ENCODE measurements around the gene LARP6. TPM values are rescaled to one million over a fixed set of nuclear protein-coding genes. Genes with fewer than 3 reads are reported as not detected.

LARP6 gene
- total RNA-seq, 2 donors from 2014 or later, result 20.0 to 44.2 TPM

DNA sequence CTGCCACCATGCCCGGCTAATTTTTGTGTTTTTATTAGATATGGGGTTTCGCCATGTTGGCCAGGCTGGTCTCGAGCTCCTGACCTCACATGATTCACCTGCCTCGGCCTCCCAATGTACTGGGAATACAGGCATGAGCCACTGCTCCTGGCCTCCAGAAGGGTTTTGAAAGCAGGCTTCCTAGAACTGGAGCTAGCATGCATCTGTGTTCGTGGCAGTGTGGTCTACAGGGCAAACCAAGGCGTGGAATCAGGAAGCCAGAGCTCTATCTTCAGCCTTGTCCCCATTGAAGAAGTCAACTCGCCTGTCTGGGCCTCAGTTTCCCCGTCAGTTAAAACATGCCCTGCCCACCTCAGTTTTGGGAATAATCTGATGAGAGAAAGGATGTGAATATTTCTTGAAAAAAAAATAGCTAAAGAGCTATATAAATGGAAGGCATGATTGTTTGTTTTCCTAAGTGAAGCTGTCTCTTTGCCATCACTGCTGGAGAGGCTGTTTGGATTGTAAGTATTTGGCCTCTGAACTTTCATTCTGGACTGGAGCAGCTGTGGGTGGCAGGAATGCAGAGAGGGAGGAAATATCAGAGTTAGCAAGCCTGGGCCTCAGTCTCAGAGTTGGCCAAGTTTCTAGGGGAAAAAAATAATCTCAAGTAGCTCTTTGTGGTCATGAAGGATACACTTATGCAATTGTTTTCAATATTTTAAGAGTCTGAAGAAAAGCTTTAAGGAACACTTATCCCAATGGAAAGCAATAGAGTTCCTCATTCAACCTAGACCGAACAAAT lies 54.1 kb downstream of the LARP6 start:
- intact Hi-C loops (cut with DNase I), result loop anchor here (10.0 kb wide), 1 partner anchor 115 kb away; no protein-coding TSS in a partner anchor
- no peak overlapping the region for H3K4me3 ChIP-seq
- peaks cover 11% of the 10 kb centered on the region for H3K4me1 ChIP-seq
- TF ChIP-seq CTCF (IDR thresholded peaks at IDR 0.05), result no peak
- TF ChIP-seq POLR2A (IDR thresholded peaks at IDR 0.05), result no peak
- no peaks in the 10 kb centered on the region for H3K27me3 ChIP-seq
- no peaks in the 10 kb centered on the region for H3K36me3 ChIP-seq (replicated peaks in 1 of 2; ENCODE audit: insufficient read depth in 1 of 2, low read depth in 2 of 2)
- DNase-seq (peak in 2 of 4 donors; percentile 19 to 37), ATAC-seq (peak; percentile 70)
- H3K9me3 ChIP-seq, result no peaks in the 10 kb centered on the region
- H3K27ac ChIP-seq, result peak overlapping the region in 2 of 4 donors; percentile 9 to 45
- 68 to 80% methylated on average over 9 of the region's 9 CpGs for WGBS, 2 donors

GRCh38 chr15:70797464-70797863 lies 56.5 kb downstream of the LARP6 start:
- Histone ChIP-seq H3K36me3 (replicated peaks in 1 of 2; ENCODE audit: insufficient read depth in 1 of 2, low read depth in 2 of 2) (no peaks in the 10 kb centered on the region), H3K27ac (no peak overlapping the region), H3K4me1 (peaks cover 11% of the 10 kb centered on the region), H3K27me3 (no peaks in the 10 kb centered on the region), H3K9me3 (no peaks in the 10 kb centered on the region), H3K4me3 (no peak overlapping the region)
- ATAC-seq (no peak), DNase-seq (no peak)
- WGBS, 2 donors, result 83 to 87% methylated on average over 5 of the region's 5 CpGs
- TF ChIP-seq CTCF (IDR thresholded peaks at IDR 0.05) (no peak), POLR2A (IDR thresholded peaks at IDR 0.05) (no peak)
- intact Hi-C loops (cut with DNase I), result no loop called here

DNA sequence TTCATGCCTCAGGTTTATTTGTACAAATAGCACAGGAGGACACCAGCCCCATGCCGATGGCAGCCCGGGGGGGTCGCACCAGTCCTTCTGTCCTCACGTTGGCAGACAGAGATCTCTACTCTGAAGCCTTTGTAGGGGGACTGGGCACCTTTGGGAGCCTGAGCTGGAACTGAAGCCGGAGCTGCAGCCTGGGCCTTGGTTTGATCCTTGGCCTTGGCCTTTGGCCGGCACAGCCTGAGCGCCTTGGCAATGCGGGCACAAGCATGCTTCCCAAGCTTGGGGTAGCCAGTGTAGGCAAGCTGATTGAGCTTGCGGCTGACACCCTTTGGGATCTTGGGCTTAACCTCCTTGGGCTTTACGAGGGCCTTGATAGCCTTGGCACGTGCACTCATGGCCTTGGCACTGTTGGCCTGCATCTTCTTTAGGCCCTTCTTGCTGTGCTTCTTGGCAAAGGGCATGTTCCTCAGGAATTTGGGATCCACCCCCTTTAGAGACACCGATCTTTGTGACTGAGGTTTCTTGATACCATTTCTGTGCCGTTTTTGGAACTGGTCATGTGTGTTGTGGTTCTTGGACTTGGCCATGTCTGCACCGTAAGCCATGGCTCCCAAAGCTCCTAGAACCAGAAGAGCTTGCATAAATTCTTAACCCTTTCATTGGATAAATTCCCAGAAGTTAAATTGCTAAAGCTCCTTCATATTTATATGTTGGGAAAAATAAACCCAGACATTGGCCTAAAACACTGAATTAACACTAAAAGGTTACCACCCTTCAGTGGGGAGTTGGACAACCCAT lies 57.2 kb downstream of the LARP6 start:
- no peaks in the 10 kb centered on the region for H3K9me3 ChIP-seq
- no peaks in the 10 kb centered on the region for H3K36me3 ChIP-seq (replicated peaks in 1 of 2; ENCODE audit: insufficient read depth in 1 of 2, low read depth in 2 of 2)
- ATAC-seq (no peak), DNase-seq (no peak)
- peaks cover 11% of the 10 kb centered on the region for H3K4me1 ChIP-seq
- WGBS, 2 donors, result 82 to 84% methylated on average over 7 to 14 of the region's 14 CpGs
- TF ChIP-seq POLR2A (IDR thresholded peaks at IDR 0.05), result no peak
- no peak for TF ChIP-seq CTCF (IDR thresholded peaks at IDR 0.05)
- H3K4me3 ChIP-seq, result no peak overlapping the region
- no peak overlapping the region for H3K27ac ChIP-seq
- intact Hi-C loops (cut with DNase I), result no loop called here
- H3K27me3 ChIP-seq, result no peaks in the 10 kb centered on the region

DNA sequence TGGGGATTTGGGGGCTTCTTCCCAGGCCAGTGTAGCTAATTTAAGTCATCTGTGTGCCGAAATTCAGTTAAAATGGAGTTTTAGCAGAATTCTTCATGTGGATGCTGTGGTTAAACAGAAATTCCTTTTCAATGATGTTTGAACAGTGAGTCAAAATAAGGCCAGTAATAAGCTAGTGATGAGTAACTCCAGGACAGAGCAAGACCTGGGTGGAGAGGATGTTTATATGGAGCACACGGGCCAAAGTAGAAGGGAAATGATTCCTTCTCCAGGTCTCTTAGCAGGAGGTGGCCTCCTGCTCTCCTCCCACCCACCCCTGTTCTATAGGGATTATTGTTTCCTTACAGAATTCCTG lies 58.7 kb downstream of the LARP6 start:
- no peaks in the 10 kb centered on the region for H3K36me3 ChIP-seq (replicated peaks in 1 of 2; ENCODE audit: insufficient read depth in 1 of 2, low read depth in 2 of 2)
- H3K9me3 ChIP-seq, result no peaks in the 10 kb centered on the region
- intact Hi-C loops (cut with DNase I), result no loop called here
- TF ChIP-seq POLR2A (IDR thresholded peaks at IDR 0.05), result no peak
- no peak for TF ChIP-seq CTCF (IDR thresholded peaks at IDR 0.05)
- no peak for ATAC-seq
- peak overlapping the region in 1 of 4 donors; percentile 32 for H3K27ac ChIP-seq
- WGBS, 2 donors, result 72% methylated on average over 2 of the region's 2 CpGs
- no peaks in the 10 kb centered on the region for H3K27me3 ChIP-seq
- H3K4me1 ChIP-seq, result peaks cover 7% of the 10 kb centered on the region
- no peak for DNase-seq
- H3K4me3 ChIP-seq, result no peak overlapping the region

Data from body of pancreas (tissue), 4 donors.